T-helper 17 cell (primary cell): Measurements from ENCODE around the gene IL21R. TPM values are rescaled to one million over a fixed set of nuclear protein-coding genes. Genes with fewer than 3 reads are reported as not detected.
A peak's percentile ranks its signal among the peaks of the same experiment; 100 is the strongest.

Experiments used
- ATAC-seq: fragments of 150-1000 bp; cut with Tn5 transposase; 2 replicates; pipeline ENCODE4 v1.10.0; 2021; ENCODE audit warnings: mild to moderate bottlenecking, moderate library complexity
- DNase-seq, 3 donors: peaks; one replicate each; pipeline versions ENCODE4 v3.0.0 to v3.0.0-alpha.2; 2020 to 2021
- H3K9me3 ChIP-seq: one replicate; pipeline ENCODE4 v1.7.0; 2013; ENCODE audit warnings: low read length, mild to moderate bottlenecking; ENCODE audit not compliant: control insufficient read depth, poor library complexity, severe bottlenecking
- H3K27ac Mint-ChIP-seq: one replicate; pipeline ENCODE4 v1.8.0; 2022; ENCODE audit warnings: mild to moderate bottlenecking, moderate library complexity, mixed read lengths
- H3K27me3 Mint-ChIP-seq: one replicate; pipeline ENCODE4 v1.8.0; 2022; ENCODE audit warnings: mixed read lengths
- H3K36me3 Mint-ChIP-seq: one replicate; pipeline ENCODE4 v1.8.0; 2022; ENCODE audit warnings: low read depth, mixed read lengths
- H3K4me1 Mint-ChIP-seq: one replicate; pipeline ENCODE4 v1.8.0; 2022; ENCODE audit warnings: mild to moderate bottlenecking, mixed read lengths
- H3K4me3 Mint-ChIP-seq: one replicate; pipeline ENCODE4 v1.8.0; 2022; ENCODE audit warnings: mild to moderate bottlenecking, moderate library complexity, mixed read lengths
- total RNA-seq, 4 donors: library from RNA in 2 of 4; stranded (reverse) in 2 of 4; gene quantifications; one replicate each; pipeline ENCODE4 v1.2.3 and lab custom pipeline; 2022 to 2026

The IL21R gene
- total RNA-seq, 2 donors from 2014 or later: 17.6 to 26.4 TPM

DNA sequence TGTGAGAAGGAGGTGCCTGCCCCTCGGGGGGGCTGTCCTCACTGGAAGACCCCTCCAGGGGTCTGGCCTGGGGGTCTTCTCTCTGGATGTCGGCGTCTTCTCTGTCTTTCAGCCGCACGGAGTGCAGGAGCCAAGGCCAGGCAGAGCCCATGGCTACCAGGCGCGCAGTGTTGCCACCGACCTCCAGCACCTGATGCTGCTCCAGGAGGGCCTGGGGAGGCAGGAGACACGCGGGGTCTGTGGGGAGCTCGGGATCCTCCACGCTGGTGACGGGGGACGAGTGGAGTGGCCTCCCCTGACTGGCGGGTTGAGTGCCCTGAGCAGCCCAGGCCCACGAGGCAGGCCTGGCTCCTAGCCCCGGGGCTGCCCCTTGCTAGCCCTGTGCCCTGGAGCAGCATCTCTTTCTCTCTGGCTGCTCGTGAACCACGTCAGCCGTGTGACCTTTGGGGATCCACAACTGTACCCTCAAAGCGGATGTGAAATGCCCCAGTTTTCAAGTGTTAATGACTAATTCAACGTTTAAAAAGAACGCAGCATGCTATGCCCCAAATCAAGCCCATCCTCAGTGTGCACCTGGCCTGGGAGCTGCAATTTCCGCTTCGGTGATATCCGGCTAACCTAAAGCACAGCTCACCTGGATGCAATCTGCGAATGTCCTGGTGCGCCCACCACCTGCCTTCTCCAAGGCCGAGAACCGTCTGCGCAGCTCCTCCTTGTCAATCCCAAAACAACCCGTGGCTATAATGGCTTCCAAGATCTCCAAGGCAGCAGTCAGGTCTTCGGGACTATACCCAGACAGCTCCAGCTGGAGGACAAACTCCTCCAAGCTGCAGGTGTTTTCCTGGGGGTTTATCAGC is 62.9 kb downstream of the IL21R start:
- Mint-ChIP-seq H3K4me3 (peak overlapping the region; percentile 28), H3K27ac (peak overlapping the region; percentile 94), H3K27me3 (no peaks in the 10 kb centered on the region), H3K4me1 (peaks cover 23% of the 10 kb centered on the region), H3K36me3 (peaks cover 12% of the 10 kb centered on the region)
- peak; percentile 62 for ATAC-seq
- H3K9me3 ChIP-seq: no peaks in the 10 kb centered on the region
- DNase-seq: no peak

DNA sequence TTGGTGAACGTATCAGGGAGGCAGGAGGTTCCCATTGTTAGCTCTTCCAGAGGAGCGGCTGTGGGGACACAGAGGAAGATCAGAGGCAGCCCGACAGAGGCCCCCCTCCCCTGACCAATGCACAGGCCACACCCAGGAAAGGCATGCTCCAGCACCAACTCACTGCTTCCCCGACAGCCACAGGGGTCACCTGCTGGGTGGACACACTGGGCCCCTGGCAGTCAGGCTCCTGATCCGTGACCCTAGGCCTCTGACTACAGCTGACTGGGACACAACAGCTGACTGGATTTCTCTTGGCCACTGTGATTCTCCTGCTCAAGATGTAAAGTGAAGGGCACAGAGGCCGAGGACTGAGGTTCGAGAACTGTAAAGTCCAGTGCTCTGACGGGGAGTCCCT is 63.5 kb downstream of the IL21R start:
- Mint-ChIP-seq H3K4me1 (peaks cover 23% of the 10 kb centered on the region), H3K27me3 (no peaks in the 10 kb centered on the region), H3K36me3 (peaks cover 13% of the 10 kb centered on the region), H3K27ac (peak overlapping the region; percentile 94), H3K4me3 (peak overlapping the region; percentile 28)
- ATAC-seq: no peak
- H3K9me3 ChIP-seq: no peaks in the 10 kb centered on the region
- DNase-seq: no peak

DNA sequence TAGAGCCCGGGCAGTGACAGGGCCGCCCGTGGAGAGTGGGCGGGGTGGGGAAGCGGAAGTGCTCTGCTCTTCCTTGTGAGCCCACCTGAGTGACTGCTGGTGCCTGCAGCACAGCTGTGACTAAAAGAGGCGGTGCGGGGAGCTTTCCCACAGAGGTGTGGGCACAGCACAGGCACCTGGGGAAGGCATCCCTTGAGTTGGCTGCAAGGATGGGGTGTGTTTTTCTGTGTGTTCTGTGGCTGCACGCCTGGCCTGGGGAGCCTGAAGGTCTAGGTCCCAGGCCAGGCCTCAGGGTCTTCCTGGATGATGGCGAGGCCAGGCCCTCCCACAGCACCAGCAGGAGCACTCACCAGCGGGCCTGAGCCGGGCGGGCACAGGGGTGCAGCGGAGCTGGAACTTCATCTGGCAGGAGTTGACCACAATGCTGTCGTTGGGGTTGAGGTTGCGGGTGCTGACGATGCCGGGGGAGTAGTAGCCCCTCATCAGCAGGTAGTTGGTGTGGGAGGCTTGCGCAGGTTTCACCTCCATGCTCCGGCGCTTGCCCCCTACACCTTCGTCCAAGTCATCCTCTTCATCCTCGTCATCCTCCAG is 67.1 kb downstream of the IL21R start:
- DNase-seq (no peak), ATAC-seq (no peak)
- Mint-ChIP-seq H3K4me3 (no peak overlapping the region), H3K4me1 (peaks cover 18% of the 10 kb centered on the region), H3K36me3 (peaks cover 23% of the 10 kb centered on the region), H3K27me3 (no peaks in the 10 kb centered on the region), H3K27ac (no peak overlapping the region)
- H3K9me3 ChIP-seq: no peaks in the 10 kb centered on the region

DNA sequence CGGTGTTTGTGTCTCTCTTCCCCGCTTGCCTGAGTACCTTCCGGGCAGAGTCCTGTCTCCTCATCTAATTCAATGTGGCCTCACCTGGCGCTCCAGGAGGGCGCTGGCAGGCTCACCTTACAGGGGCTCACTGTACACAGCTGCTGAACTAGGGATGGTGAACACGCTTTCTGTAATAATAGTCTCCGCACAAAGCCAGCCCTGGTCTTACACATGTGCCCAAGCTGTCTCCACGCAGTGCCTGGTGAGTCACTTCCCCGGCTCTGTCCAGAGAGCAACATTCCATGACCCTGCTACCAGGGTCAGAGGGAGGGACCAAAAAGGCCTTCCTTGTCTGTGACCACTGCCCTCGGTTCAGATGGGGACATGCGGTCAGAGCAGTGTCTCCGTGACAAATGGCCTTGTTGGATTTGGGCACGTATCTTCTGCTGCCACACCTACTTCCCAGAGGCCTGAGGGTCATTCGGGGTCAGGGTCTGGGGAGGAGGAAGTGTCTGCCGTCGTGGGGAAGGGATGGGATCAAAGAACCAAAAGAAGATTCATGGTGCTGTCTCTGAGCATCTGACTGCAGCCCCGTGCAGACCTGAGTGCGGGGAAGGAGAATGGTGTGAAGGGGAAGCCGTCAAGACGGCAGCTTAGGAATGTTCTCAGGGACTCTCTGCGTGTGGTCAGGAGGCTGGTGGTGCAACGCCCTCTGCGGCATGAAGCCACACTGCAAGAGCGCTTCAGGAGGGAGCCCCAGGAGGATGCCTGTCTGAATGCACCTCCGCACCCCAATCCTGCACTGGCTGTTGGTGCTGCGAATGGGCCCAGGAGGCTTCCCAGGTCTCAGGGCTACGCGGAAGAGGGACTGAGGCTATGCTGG is 68.8 kb downstream of the IL21R start:
- no peaks in the 10 kb centered on the region for H3K9me3 ChIP-seq
- peaks cover 8% of the 10 kb centered on the region for H3K4me1 Mint-ChIP-seq
- no peak for DNase-seq
- H3K27me3 Mint-ChIP-seq: no peaks in the 10 kb centered on the region
- peaks cover 24% of the 10 kb centered on the region for H3K36me3 Mint-ChIP-seq
- peak overlapping the region; percentile 67 for H3K27ac Mint-ChIP-seq
- ATAC-seq: no peak
- H3K4me3 Mint-ChIP-seq: no peak overlapping the region

DNA sequence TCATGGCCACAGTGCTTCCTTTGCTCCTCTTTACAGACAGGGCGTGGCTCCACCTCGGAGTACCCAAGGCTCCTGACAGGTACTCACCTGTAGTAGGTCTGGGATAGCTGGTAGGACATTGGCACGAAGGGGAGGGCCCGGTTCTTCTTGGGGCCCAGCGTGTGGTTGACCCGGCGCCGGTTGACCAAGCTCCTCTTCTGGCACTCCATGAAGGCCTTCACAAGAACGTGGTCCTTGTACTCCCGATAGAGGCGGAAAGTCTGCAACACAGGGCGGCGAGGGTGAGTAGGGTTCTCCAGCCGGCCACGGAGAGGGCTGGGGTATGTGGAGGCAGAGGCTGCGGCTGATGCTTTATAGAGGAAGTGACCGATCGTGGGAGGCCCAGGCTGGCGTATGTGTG is 69.7 kb downstream of the IL21R start:
- H3K4me3 Mint-ChIP-seq: no peak overlapping the region
- H3K36me3 Mint-ChIP-seq: peaks cover 26% of the 10 kb centered on the region
- no peaks in the 10 kb centered on the region for H3K27me3 Mint-ChIP-seq
- no peaks in the 10 kb centered on the region for H3K9me3 ChIP-seq
- H3K4me1 Mint-ChIP-seq: peaks cover 5% of the 10 kb centered on the region
- ATAC-seq: no peak
- no peak for DNase-seq
- no peak overlapping the region for H3K27ac Mint-ChIP-seq

DNA sequence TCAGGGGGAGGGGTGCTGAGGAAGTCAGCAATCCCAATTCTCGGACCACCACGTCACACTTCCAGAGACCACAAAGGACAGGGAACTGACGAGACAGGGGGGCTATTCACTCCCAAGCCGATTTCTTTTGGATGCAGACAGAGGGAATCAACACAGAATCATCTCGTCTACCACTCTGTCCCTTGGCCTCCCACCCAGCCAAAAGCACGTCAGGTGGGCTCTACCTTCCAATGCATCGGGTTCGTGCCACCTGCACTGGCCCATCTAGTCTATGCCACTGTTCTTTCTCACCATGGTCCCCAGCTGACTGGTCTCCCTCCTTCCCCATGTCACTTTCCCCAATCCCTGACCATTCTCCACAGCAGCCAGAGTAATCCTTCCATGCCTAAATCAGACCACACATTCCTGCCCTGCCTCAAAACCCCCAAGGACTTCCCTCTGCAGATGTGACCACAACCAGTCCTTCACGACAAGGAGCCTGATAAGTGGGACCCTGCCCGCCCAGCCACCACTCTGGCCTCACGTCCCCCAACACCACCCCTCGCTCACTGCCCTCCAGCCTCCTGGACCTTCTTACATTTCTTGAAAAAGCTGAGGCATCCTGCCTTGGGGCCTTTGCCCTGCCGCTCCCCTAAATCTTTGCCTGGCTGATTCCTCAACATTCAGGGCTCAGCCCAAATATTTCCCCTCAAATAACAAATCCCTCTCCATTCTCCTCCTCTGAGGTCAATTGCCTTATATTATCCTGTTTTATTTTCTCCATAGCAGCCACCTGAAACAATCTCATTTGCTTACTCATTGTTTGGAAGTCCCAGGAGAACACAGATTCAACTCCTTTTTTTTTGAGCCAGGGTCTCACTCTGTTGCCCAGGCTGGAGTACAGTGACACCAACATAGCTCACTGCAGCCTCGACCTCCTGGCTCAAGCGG is 70.4 kb downstream of the IL21R start:
- peaks cover 26% of the 10 kb centered on the region for H3K36me3 Mint-ChIP-seq
- H3K27ac Mint-ChIP-seq: peak overlapping the region; percentile 29
- H3K4me1 Mint-ChIP-seq: peaks cover 5% of the 10 kb centered on the region
- no peak overlapping the region for H3K4me3 Mint-ChIP-seq
- DNase-seq: no peak
- ATAC-seq: no peak
- H3K27me3 Mint-ChIP-seq: no peaks in the 10 kb centered on the region
- H3K9me3 ChIP-seq: no peaks in the 10 kb centered on the region

DNA sequence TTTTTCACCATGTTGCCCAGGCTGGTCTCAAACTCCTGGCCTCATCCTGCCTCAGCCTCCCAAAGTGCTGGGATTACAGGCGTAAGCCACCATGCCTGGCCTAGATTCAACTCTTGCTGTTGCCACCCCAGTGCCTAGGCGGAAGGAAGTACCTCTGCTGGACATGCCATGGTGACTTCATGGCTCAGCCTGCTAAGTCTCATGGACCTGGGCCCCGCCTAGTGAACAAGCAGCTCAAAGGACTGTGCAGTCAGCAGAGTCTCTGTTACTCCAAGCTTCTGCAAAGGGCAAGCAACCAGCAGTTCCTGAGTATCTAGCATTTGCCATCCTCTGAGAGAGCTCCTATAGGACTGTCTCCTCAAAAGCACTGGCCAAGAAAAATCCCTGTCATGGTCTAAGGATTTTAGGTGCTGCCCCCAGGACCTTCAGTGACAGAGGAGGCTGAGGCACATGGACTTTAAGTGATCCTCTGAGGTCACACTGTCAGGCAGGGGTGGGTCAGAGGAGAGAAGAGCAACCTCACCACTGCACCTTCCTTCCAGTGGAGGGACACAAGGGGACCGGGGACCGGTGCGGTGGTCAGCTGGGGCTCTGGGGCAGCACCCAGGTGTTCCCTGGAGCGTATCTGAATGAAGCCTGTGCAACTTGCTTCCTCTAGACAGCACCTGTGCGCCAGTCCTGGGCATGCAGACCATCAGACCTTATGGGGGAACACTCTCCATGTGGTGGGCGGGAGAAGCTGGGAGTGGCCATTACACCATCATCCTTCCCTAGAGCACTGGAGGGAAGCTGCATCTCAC is 71.3 kb downstream of the IL21R start:
- H3K9me3 ChIP-seq: no peaks in the 10 kb centered on the region
- Mint-ChIP-seq H3K4me3 (no peak overlapping the region), H3K27ac (peak overlapping the region; percentile 29), H3K36me3 (peaks cover 22% of the 10 kb centered on the region), H3K27me3 (no peaks in the 10 kb centered on the region), H3K4me1 (peaks cover 5% of the 10 kb centered on the region)
- ATAC-seq: no peak
- DNase-seq: no peak

DNA sequence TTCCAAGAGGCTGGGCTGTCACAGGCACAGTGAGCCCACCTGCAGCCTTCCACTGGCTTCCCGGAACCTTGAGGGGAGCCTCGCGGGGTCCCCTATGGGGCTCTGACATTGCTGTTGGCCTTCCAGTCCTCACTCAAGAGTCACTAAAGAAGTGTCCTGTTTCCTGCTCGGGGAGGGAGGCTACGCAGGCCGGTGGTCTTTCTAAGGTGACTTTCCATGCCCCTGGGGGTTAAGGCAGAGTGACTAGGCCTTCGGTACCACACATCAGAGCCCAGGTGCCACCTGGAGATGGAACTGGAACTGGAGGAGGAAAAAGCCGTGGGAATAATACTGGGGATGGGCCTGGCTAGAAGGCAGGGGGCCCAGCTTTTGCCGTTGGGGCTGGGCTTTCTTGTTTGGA is 72.1 kb downstream of the IL21R start:
- peaks cover 23% of the 10 kb centered on the region for H3K36me3 Mint-ChIP-seq
- no peak overlapping the region for H3K4me3 Mint-ChIP-seq
- ATAC-seq (no peak), DNase-seq (no peak)
- H3K9me3 ChIP-seq: no peaks in the 10 kb centered on the region
- H3K27ac Mint-ChIP-seq: no peak overlapping the region
- H3K27me3 Mint-ChIP-seq: no peaks in the 10 kb centered on the region
- H3K4me1 Mint-ChIP-seq: peaks cover 5% of the 10 kb centered on the region

DNA sequence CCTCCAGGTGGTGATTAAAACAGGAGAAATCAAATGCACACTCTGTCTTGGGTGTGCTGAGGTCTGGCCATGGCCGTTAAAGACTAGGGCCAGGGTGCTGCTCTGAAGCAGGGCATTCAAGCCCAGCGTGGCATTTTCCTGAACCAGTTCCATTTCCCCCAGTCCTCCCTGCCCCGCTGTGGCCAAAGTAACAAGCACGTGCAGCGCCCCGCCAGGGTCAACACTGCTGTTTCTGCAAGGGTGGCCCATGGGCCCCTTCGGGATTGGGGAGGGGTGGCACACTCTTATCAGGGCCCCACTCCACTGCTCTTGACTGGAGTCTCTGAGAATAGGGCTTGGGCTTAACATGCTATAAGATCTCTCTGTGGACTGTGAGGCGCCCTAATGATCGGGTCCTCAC is 72.9 kb downstream of the IL21R start:
- H3K27ac Mint-ChIP-seq: no peak overlapping the region
- no peak for DNase-seq

DNA sequence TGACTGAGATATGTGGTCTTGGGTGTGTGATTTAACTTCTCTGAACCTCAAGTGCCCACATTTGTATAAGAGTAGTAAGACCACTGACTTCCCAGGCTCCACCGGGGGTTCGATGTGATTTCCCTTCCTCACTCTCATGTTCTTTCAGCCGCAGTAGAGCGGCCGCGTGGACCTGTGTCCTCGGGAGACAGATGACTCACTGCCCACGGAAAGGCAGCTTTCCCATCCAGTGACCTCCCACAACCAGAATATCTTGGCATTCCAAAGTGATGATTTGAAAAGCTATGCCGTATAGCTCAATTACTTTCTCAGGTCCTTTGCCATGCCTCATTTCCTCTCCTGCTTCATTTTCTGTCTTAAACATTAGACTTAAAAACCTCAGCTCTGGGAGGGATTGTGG is 73.6 kb downstream of the IL21R start:
- H3K9me3 ChIP-seq: no peaks in the 10 kb centered on the region
- H3K27ac Mint-ChIP-seq: no peak overlapping the region
- H3K4me1 Mint-ChIP-seq: peaks cover 5% of the 10 kb centered on the region
- H3K4me3 Mint-ChIP-seq: no peak overlapping the region
- no peak for DNase-seq
- no peak for ATAC-seq
- peaks cover 21% of the 10 kb centered on the region for H3K36me3 Mint-ChIP-seq
- H3K27me3 Mint-ChIP-seq: no peaks in the 10 kb centered on the region

More for the DNA sequence above, 72.9 kb downstream of the IL21R start:
- no peak for ATAC-seq
- no peak overlapping the region for H3K4me3 Mint-ChIP-seq
- H3K4me1 Mint-ChIP-seq: peaks cover 5% of the 10 kb centered on the region
- no peaks in the 10 kb centered on the region for H3K27me3 Mint-ChIP-seq
- no peaks in the 10 kb centered on the region for H3K9me3 ChIP-seq
- peaks cover 21% of the 10 kb centered on the region for H3K36me3 Mint-ChIP-seq

DNA sequence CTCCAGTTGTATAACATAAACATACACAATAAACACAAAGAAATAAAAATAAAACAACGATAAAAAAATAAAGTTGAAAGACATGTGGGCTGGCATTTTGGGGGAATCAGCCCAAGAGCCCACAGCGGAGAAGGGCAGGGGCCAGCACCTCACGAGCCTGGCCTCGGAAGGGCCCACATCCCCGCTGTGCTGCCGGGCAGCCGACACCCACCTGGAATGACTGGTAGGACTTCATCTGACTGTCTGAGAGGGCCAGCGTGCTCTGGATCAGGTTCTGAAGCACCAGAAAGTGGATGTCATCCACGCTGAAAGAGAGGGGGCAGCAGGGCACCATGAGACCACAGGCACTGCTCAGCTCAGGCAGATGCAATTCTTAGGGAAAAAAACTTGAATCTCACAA is 74.3 kb downstream of the IL21R start:
- H3K36me3 Mint-ChIP-seq: peaks cover 16% of the 10 kb centered on the region
- ATAC-seq: no peak
- H3K27me3 Mint-ChIP-seq: no peaks in the 10 kb centered on the region

DNA sequence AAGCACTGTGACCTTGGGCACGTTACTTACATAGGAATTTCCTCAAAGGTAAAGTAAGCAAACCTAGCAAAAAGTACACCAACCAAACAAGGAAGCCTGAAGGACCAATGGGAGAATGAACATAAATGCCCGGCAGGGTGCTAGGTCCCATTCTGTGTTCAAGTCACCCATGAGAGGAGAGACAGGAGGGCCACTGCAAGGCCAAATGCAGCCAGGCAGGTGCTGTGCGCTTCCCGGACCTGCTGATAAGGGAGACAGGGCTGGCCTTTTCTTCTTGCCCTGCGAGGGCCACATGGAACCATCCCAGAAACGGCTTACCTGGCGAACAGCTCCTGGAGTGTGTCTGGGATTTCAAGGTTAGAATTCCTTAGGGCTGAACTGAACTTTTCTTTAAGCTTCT is 78.8 kb downstream of the IL21R start:
- H3K36me3 Mint-ChIP-seq: peaks cover 31% of the 10 kb centered on the region
- ATAC-seq (no peak), DNase-seq (no peak)
- no peaks in the 10 kb centered on the region for H3K4me1 Mint-ChIP-seq
- H3K9me3 ChIP-seq: no peaks in the 10 kb centered on the region
- peak overlapping the region; percentile 39 for H3K27ac Mint-ChIP-seq
- H3K27me3 Mint-ChIP-seq: no peaks in the 10 kb centered on the region
- no peak overlapping the region for H3K4me3 Mint-ChIP-seq

More for the DNA sequence above, 74.3 kb downstream of the IL21R start:
- no peak overlapping the region for H3K4me3 Mint-ChIP-seq
- peaks cover 5% of the 10 kb centered on the region for H3K4me1 Mint-ChIP-seq
- DNase-seq: no peak
- no peak overlapping the region for H3K27ac Mint-ChIP-seq
- H3K9me3 ChIP-seq: no peaks in the 10 kb centered on the region
